Activated T-cell treated with anti-CD3 and anti-CD28 coated beads, Interleukin-2, amount 50 U/mL, for 72 hours (primary cell): Measurements from ENCODE around the gene TOB1. TPM values are rescaled to one million over a fixed set of nuclear protein-coding genes. Genes with fewer than 3 reads are reported as not detected.

ENCODE experiments used
- ATAC-seq, 2 donors: fragments of 150-1000 bp; cut with Tn5 transposase; replicated peaks in 1 of 2; 2 replicates each; pipeline ENCODE4 v1.10.0; 2021; ENCODE audit warnings: moderate library complexity in 2 of 2, mild to moderate bottlenecking in 1 of 2
- DNase-seq, 2 donors: peaks; one replicate each; pipeline ENCODE4 v3.0.0; 2021 to 2022; ENCODE audit warnings: mixed read lengths in 1 of 2
- H3K27ac Mint-ChIP-seq: one replicate; pipeline ENCODE4 v1.8.0; 2022; ENCODE audit warnings: mild to moderate bottlenecking, moderate library complexity, mixed read lengths
- H3K27me3 Mint-ChIP-seq: one replicate; pipeline ENCODE4 v1.8.0; 2022; ENCODE audit warnings: low read depth, mixed read lengths
- H3K36me3 Mint-ChIP-seq, 2 donors: one replicate each; pipeline ENCODE4 v1.8.0; 2022; ENCODE audit warnings: mixed read lengths in 2 of 2, mild to moderate bottlenecking in 1 of 2; ENCODE audit not compliant: insufficient read depth in 2 of 2
- H3K4me1 Mint-ChIP-seq: one replicate; pipeline ENCODE4 v1.8.0; 2022; ENCODE audit warnings: low read depth, mixed read lengths
- H3K4me3 Mint-ChIP-seq, 2 donors: one replicate each; pipeline ENCODE4 v1.8.0; 2022; ENCODE audit warnings: mild to moderate bottlenecking in 2 of 2, mixed read lengths in 2 of 2, moderate library complexity in 2 of 2
- H3K9me3 Mint-ChIP-seq, 2 donors: one replicate each; pipeline ENCODE4 v1.8.0; 2022; ENCODE audit warnings: mixed read lengths in 2 of 2
- total RNA-seq, 2 donors: library from RNA; stranded (reverse); gene quantifications; one replicate each; pipeline ENCODE4 v1.2.3, GENCODE V29; 2022

The TOB1 gene
- total RNA-seq, 2 donors from 2014 or later = 57.3 to 68.9 TPM

DNA sequence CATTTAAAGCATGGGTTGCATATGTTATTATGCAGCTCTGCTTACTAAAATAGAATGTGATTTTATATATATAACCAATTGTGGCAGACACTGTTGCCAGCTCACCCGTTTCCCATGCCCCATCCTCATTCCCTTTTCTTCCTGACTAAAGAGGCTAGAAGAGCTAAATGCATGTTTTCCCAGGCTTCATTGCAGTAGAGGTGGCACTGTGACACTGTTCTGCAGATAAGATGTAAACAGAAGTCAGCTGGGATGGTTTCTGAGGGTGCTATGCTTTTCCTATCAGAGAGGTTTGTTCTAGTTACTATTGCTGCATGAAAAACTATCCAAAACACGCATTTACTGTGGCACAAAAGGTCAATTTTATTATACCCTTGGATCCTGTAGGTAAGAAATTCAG, 5.7 kb upstream of the TOB1 start:
- H3K9me3 Mint-ChIP-seq = no peaks in the 10 kb centered on the region
- H3K4me3 Mint-ChIP-seq = peak overlapping the region; percentile 68 to 88
- H3K4me1 Mint-ChIP-seq = peaks cover 55% of the 10 kb centered on the region
- ATAC-seq (no peak), DNase-seq (no peak)
- H3K36me3 Mint-ChIP-seq = no peaks in the 10 kb centered on the region
- H3K27me3 Mint-ChIP-seq = no peaks in the 10 kb centered on the region
- H3K27ac Mint-ChIP-seq = no peak overlapping the region

DNA sequence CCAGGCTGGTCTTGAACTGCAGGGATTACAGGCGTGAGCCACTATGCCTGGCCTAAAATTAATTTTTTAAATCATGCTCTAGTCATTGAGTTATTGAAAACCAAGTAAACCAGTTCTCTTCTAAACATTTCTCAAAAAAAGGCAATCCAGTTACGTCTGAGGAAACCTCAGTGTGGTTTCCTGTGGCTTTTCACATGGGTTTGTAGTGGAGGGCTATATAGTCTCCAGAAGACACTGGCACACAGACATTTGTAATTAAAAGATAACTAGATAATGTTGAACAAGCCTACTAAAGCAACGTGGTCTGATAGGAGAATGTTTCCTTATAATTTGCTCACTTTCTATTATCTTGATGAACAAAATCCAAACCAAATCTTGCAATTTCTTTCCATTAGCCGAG, 5.2 kb upstream of the TOB1 start:
- Mint-ChIP-seq H3K9me3 (no peaks in the 10 kb centered on the region), H3K27me3 (no peaks in the 10 kb centered on the region), H3K4me1 (peaks cover 55% of the 10 kb centered on the region), H3K27ac (peak overlapping the region; percentile 60), H3K36me3 (peaks cover 0 to 2% of the 10 kb centered on the region in 2 donors), H3K4me3 (peak overlapping the region; percentile 68 to 88)
- no peak for ATAC-seq
- peak; percentile 46 to 57 for DNase-seq

DNA sequence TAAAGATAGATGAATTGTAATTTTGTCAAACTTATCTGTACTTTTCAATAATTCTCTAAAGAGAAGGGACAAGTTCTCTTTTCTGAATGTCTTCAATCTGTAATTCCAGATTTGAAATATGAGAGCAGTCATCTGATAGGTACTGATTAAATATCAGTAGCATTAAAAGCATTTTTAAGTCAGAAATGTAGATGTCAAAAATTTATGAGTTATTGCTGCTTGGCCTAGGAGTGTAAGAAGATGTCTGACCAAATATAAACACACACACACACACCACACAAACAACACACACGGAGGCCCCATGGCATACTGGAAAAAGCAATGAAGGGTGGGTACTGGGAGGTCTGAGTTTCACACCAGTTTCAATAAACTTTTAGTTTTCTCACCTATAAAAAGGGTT, 2.4 kb upstream of the TOB1 start:
- Mint-ChIP-seq H3K4me3 (peak overlapping the region; percentile 91 to 96), H3K9me3 (no peaks in the 10 kb centered on the region), H3K36me3 (peaks cover 5 to 8% of the 10 kb centered on the region in 2 donors), H3K27ac (no peak overlapping the region), H3K27me3 (no peaks in the 10 kb centered on the region), H3K4me1 (peaks cover 67% of the 10 kb centered on the region)
- ATAC-seq (no peak), DNase-seq (no peak)

DNA sequence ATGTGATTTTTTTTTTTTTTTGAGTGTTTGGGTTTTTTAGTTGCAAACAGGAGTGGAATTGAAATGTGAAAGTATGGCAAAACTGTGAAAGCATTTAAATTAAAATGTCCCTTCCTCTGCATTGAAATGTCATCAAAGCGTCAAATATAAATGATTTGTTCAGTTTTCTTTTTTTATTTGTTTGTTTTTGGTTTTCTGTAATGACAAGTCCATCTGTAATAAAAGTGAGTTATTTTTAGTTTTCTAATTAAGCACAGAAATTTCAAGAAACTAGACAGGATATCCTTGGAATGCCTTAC, 1.9 kb upstream of the TOB1 start:
- Mint-ChIP-seq H3K4me3 (peak overlapping the region; percentile 91 to 96), H3K27me3 (no peaks in the 10 kb centered on the region), H3K9me3 (no peaks in the 10 kb centered on the region), H3K36me3 (peaks cover 10% of the 10 kb centered on the region in 2 donors), H3K27ac (peak overlapping the region; percentile 92), H3K4me1 (peaks cover 67% of the 10 kb centered on the region)
- DNase-seq = no peak
- ATAC-seq = no peak

DNA sequence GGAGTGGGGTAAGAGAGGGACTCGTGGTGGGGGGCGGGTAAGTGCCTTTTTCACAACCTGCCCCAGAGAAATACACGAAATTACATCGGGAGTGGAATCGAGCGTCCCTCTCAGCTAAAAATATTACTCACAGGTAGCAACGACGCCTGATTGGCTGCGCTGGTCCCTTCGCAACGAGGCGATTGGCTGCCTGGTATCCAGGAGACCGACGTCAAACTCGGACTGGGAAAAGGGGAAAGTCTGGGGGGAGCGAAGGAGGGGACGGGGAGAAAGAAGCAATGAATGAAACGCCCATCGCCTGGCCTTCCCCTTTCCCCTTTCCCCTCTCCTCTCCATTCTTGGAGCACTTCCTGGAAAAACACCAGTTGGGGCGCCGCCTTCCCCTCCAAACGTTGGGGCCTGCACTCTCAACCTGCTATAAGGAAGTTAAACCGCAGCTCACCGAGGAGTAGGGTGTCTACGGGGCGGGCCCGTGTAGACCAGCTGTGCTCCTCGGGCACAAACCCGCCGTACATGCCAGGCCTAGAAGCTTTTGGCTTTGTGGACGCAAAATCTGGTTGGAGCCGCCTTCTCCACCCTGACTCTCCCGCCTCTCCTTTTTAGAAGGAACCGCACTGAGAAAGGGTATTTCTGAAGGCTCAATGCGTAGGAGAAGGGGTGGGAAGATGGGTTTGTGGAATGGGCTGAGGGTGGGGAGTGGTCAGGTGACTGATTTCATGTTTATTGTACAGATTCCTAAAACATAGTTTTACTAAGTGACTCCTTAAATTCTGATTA, 1.4 kb upstream of the TOB1 start:
- peak; percentile 37 to 39 for ATAC-seq
- H3K4me1 Mint-ChIP-seq = peaks cover 67% of the 10 kb centered on the region
- H3K4me3 Mint-ChIP-seq = peak overlapping the region; percentile 91 to 96

DNA sequence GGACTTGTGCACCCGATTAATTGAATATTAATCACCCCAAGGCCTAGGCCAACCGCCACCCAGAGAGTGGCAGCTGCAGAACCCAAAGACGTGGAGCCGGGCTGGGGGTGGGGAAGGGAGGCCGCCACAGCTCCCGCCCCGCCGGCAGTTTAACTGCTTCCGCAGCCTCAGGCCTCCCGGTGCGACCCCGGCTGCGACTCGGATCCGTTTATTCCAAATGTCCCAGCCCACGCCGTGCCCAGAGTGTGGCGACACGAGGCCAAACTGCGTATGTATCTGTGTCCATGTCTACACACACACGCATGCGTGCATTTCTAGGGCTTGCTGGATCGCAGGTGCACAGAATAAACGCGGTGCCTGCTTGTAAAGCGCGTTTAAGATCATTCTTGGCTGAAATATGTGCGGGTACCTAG, 802 bp upstream of the TOB1 start:
- Mint-ChIP-seq H3K9me3 (no peaks in the 10 kb centered on the region), H3K4me1 (peaks cover 65% of the 10 kb centered on the region), H3K27me3 (no peaks in the 10 kb centered on the region), H3K27ac (peak overlapping the region; percentile 92), H3K36me3 (peaks cover 13 to 15% of the 10 kb centered on the region in 2 donors), H3K4me3 (peak overlapping the region; percentile 91 to 96)
- ATAC-seq (peak; percentile 22 to 33), DNase-seq (peak; percentile 66 to 73)

More for the DNA sequence above, 1.4 kb upstream of the TOB1 start:
- H3K27me3 Mint-ChIP-seq = no peaks in the 10 kb centered on the region
- no peaks in the 10 kb centered on the region for H3K9me3 Mint-ChIP-seq
- peak overlapping the region; percentile 92 for H3K27ac Mint-ChIP-seq
- H3K36me3 Mint-ChIP-seq = peaks cover 12 to 14% of the 10 kb centered on the region in 2 donors
- peak; percentile 84 to 85 for DNase-seq

DNA sequence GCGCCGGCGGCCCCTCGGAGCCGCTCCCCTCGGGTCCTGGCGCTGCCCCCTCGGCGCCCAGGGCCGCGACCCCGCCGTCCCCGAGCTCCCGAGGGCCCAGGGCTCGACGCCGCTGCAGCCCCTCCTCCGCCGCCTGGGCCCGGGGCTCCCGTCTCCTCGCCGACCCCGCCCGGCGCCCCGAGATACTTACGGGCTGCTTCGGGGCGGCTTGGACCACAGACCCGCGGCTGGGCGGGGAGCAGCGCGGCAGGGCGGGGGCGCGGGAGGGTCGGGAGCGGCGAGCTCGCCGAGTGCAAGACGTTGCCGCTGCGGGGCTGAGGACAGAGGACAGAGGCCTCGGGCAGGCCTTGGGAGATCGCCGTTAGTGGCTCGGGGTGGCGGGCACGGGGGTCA, 290 bp downstream of the TOB1 start:
- ATAC-seq = no peak
- H3K27ac Mint-ChIP-seq = peak overlapping the region; percentile 60
- H3K4me1 Mint-ChIP-seq = peaks cover 62% of the 10 kb centered on the region
- no peak for DNase-seq
- peak overlapping the region; percentile 91 to 96 for H3K4me3 Mint-ChIP-seq
- no peaks in the 10 kb centered on the region for H3K27me3 Mint-ChIP-seq
- H3K36me3 Mint-ChIP-seq = peaks cover 15 to 21% of the 10 kb centered on the region in 2 donors
- H3K9me3 Mint-ChIP-seq = no peaks in the 10 kb centered on the region

DNA sequence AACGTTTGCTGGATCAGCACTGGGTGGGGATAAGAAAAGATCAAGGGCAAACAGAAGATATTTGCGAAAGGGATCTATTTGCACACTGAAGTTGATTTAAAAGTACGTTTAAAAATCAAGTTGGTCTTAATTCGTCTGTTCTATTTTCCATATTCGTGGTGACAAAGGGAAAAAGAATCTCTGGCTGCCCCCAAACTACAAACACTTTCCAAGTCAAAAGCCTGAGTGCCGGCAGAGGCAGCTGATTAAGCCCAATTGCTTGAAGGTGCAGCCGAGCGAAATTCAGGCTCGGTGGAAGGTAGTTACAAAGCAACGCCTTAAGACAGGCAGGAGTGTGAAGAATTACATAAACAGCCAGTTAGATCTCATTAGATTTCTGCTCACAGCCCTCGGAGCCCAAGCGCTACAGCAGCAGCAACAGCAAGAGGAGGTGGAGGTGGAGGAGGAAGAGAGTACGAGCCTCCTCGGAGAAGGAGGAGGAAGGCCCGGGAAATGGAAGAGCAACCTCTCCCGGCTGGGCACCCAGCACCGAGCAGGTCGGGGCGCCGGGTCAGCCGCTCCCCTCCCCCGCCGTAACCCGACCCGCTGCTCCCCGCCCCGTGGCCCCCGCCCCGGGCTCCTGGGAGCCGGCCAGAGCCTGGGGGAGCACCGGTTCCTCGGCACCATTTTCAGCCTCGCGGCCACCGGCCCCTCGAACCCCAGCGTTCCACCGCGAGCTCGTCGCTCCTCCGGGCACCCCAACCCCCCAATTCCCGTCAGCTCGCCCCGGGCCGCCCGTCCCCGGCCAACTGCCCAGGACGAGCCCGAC, 890 bp downstream of the TOB1 start:
- peaks cover 59% of the 10 kb centered on the region for H3K4me1 Mint-ChIP-seq
- ATAC-seq (peak in 1 of 2 donors; percentile 8), DNase-seq (peak; percentile 46 to 66)
- peak overlapping the region; percentile 98 to 99 for H3K4me3 Mint-ChIP-seq
- H3K36me3 Mint-ChIP-seq = peaks cover 15 to 21% of the 10 kb centered on the region in 2 donors
- H3K27ac Mint-ChIP-seq = peak overlapping the region; percentile 99
- H3K9me3 Mint-ChIP-seq = no peaks in the 10 kb centered on the region
- no peaks in the 10 kb centered on the region for H3K27me3 Mint-ChIP-seq

DNA sequence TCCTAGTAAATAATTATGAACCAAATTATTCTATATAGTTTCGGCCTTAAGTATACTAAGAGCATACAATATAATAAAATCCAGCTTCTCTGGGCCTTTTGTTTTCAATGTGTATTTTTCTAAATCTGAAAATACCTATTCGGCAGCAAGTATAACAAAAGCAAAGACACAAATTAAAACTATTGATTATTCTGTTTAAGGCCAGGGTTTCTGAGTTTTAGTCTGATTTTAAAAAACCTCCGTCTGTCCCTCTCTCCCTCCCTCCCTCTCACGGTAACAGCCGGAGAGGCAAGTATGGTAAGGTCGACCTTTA, 1.5 kb downstream of the TOB1 start:
- DNase-seq (peak in 1 of 2 donors; percentile 23), ATAC-seq (no peak)
- Mint-ChIP-seq H3K9me3 (no peaks in the 10 kb centered on the region), H3K4me3 (peak overlapping the region; percentile 98 to 99), H3K27ac (peak overlapping the region; percentile 99), H3K36me3 (peaks cover 15 to 21% of the 10 kb centered on the region in 2 donors), H3K4me1 (peaks cover 58% of the 10 kb centered on the region), H3K27me3 (no peaks in the 10 kb centered on the region)

DNA sequence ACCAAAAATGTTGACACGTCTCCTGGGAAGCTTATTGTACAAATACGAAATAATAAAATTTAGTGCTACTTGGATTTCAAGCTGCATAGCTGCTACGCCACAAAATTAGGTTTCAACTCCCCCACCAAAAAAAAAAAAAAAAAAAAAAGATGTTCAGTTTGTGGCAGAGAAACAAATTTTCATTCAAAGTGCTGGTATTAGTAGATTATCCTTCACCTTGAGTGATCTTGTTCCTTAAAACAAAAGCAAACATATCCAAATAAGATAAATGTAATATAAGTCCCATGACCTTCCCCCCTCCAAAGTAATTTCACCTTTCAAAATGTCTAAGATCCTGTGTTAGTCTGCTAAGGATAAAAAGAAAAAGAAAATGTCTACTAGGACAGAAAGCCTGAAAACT, 2.2 kb downstream of the TOB1 start:
- Mint-ChIP-seq H3K4me3 (peak overlapping the region; percentile 98 to 99), H3K36me3 (peaks cover 15 to 21% of the 10 kb centered on the region in 2 donors), H3K4me1 (peaks cover 55% of the 10 kb centered on the region), H3K9me3 (no peaks in the 10 kb centered on the region), H3K27me3 (no peaks in the 10 kb centered on the region), H3K27ac (peak overlapping the region; percentile 99)
- DNase-seq = no peak
- ATAC-seq = no peak

DNA sequence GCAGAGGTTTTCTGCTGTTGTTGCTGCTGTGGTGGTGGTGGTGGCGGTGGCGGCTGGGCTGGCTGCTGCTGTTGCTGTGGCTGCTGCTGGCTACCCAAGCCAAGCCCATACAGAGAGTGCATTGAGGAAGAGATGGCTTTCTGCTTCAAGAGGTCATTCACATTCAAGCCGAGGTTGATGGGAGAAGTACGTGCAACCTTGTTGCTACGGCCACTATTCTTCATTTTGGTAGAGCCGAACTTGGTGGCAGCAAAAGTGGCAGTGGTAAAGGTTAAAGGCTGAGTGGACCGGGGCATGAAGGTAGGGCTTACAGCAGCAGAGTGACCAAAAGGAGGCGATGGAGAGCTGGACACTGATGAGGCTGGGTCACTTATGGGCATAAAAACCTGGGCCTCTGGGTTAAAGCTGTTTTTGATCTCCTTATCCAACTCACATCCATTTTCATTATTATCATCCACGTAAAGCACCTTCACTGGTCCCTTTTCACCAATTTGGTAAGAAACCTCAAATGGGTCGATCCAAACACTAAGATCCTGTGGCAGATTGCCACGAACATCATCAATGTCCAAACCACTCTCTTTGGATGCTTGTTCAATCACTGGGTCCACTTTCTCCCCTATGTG, 2.8 kb downstream of the TOB1 start:
- Mint-ChIP-seq H3K36me3 (peaks cover 15 to 21% of the 10 kb centered on the region in 2 donors), H3K4me1 (peaks cover 51% of the 10 kb centered on the region), H3K4me3 (peak overlapping the region; percentile 98 to 99), H3K27me3 (no peaks in the 10 kb centered on the region), H3K27ac (peak overlapping the region; percentile 99), H3K9me3 (no peaks in the 10 kb centered on the region)
- DNase-seq (peak; percentile 61 to 64), ATAC-seq (no peak)

DNA sequence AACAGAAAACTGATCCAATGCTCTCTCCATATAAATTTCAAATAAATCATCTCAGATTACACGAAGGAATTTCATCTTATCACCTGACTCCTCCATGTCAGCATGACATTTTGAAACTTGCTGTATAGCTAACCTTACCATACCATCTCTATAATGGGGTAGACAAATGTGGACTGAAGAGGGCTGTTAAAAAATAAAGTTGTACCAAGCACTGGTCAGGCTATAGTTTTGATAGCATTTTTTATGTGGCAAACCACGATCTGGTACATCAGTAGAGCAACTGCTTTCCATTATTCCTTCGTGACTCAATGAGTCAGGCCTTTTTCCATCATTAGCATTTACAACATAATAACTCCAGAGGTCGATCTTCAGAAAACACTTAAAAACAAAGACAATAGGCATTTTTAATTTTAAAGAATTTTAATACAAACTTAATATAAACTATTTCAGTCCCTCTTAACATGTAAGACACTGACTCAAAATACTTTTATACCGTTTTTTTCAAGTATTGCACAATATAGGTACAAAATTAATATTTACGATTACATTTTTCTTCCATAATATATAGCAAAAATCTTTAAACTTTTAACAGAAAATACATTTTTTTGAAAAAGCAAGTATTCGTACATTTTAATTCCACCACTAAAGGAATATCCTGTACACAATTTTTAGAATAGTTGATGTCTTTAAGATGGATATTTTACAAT, 4.2 kb downstream of the TOB1 start:
- ATAC-seq (no peak), DNase-seq (no peak)
- peak overlapping the region; percentile 82 for H3K27ac Mint-ChIP-seq
- H3K27me3 Mint-ChIP-seq = no peaks in the 10 kb centered on the region
- no peaks in the 10 kb centered on the region for H3K9me3 Mint-ChIP-seq
- peaks cover 15 to 21% of the 10 kb centered on the region in 2 donors for H3K36me3 Mint-ChIP-seq
- peaks cover 38% of the 10 kb centered on the region for H3K4me1 Mint-ChIP-seq
- H3K4me3 Mint-ChIP-seq = peak overlapping the region in 1 of 2 donors; percentile 65

DNA sequence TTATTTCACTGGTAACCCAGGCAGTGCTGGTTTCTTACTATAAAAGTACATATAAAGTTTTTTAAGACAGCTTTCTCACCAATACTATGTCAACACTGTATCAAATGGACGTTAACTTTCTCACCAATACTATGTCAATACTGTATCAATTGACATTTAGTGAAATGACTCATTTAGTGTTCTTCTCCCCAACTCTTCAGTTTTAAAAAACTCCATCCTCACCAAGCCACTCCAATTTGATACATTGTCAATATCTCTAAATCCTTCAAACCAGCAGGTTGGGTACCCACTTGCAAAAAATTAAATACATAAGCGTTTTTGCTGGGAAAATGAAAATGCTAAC, 4.8 kb downstream of the TOB1 start:
- H3K27me3 Mint-ChIP-seq = no peaks in the 10 kb centered on the region
- ATAC-seq (no peak), DNase-seq (no peak)
- peaks cover 12 to 21% of the 10 kb centered on the region in 2 donors for H3K36me3 Mint-ChIP-seq
- H3K27ac Mint-ChIP-seq = peak overlapping the region; percentile 82
- H3K9me3 Mint-ChIP-seq = no peaks in the 10 kb centered on the region
- H3K4me1 Mint-ChIP-seq = peaks cover 38% of the 10 kb centered on the region
- peak overlapping the region in 1 of 2 donors; percentile 65 for H3K4me3 Mint-ChIP-seq
